Stomach (tissue), 9 donors: ENCODE results near the gene BCOR. TPM values are rescaled to one million over a fixed set of nuclear protein-coding genes. Genes with fewer than 3 reads are reported as not detected.

ENCODE experiments used
- DNase-seq, 2 donors: peaks; one replicate each; pipeline versions ENCODE4 v3.0.0 to v3.0.0-alpha.2; 2013 to 2019
- H3K27ac ChIP-seq, 5 donors: fragments of 200-600 bp in 4 of 5; sonication (generic) in 4 of 5; one replicate each; pipeline ENCODE4 v1.5.1; 2013 to 2019; ENCODE audit warnings: mild to moderate bottlenecking in 1 of 5, moderate library complexity in 1 of 5
- H3K27me3 ChIP-seq, 3 donors: fragments of 200-600 bp; sonication (generic); one replicate each; pipeline ENCODE4 v1.5.1; 2017 to 2019; ENCODE audit warnings: mixed run types in 1 of 3
- H3K36me3 ChIP-seq, 4 donors: fragments of 200-600 bp; sonication (generic); 1 replicate in 3 of 4; 2 replicates in 1 of 4; pipeline ENCODE4 v1.5.1; 2016 to 2019
- H3K4me1 ChIP-seq, 4 donors: fragments of 200-600 bp; sonication (generic); one replicate each; pipeline ENCODE4 v1.5.1; 2016 to 2019
- H3K4me3 ChIP-seq, 4 donors: fragments of 200-600 bp; sonication (generic) in 3 of 4; one replicate each; pipeline ENCODE4 v1.5.1; 2016 to 2019; ENCODE audit warnings: mild to moderate bottlenecking in 1 of 4
- H3K9me3 ChIP-seq, 4 donors: fragments of 200-600 bp; sonication (generic); one replicate each; pipeline ENCODE4 v1.5.1; 2016 to 2019
- CTCF ChIP-seq, 7 experiments: fragments of 450-650 bp in 4 of 7; fragments of 200-600 bp in 3 of 7; sonication (generic) in 3 of 7; IDR thresholded peaks; one replicate each; pipeline ENCODE4 v1.5.1; 2016 to 2019; ENCODE audit warnings: antibody characterized with exemption in 7 of 7, control low read depth in 2 of 7, mild to moderate bottlenecking in 1 of 7
- EP300 ChIP-seq: sonication (generic); formaldehyde crosslinking; IDR thresholded peaks from one replicate; pipeline ENCODE4 v1.6.1; 2017; ENCODE audit warnings: antibody characterized with exemption
- POLR2A ChIP-seq, 4 donors: fragments of 450-650 bp; IDR thresholded peaks; one replicate each; pipeline ENCODE4 v1.6.1; 2016; ENCODE audit warnings: antibody characterized with exemption in 4 of 4, control low read depth in 2 of 4, mild to moderate bottlenecking in 1 of 4, moderate library complexity in 1 of 4
- POLR2AphosphoS5 ChIP-seq, 3 donors: sonication (generic); formaldehyde crosslinking; IDR thresholded peaks; one replicate each; pipeline ENCODE4 v1.6.1; 2016; ENCODE audit warnings: antibody characterized with exemption in 3 of 3
- WGBS, 5 donors: extraction: QIAGEN DNeasy Blood & Tissue Kit in 3 of 5; methylation state at CpG; one replicate each; pipeline versions ENCODE4 v1.1.5 to v1.1.7; 2013 to 2018; 5-methylcytosine and 5-hydroxymethylcytosine counted together
- intact Hi-C: fragments of 100-400 bp; cut with DNase I; formaldehyde crosslinking; loops from one replicate; pipeline ENCODE4 v1.15.1; 2023; ENCODE audit warnings: low total_unique reads
- polyA plus RNA-seq, 3 donors: library from polyadenylated mRNA; stranded (reverse); fragments of 200-250 nt; gene quantifications; one replicate each; pipeline ENCODE4 v1.2.3, GENCODE V29; 2013
- total RNA-seq, 5 donors: library from RNA; depleted of rRNA; stranded (reverse); fragments of >200 nt; gene quantifications; one replicate each; pipeline versions ENCODE4 v1.1.0 to v1.2.3, GENCODE V29; 2014 to 2016
- donor health status: healthy with polysubstance abuse.
- donor health status: Bipolar disorder and iron deficiency.
- donor health status: healthy.

BCOR gene
- total and polyA plus RNA-seq, 8 donors = 4.4 to 45.5 (median 19.2) TPM

- TF ChIP-seq CTCF (IDR thresholded peaks at IDR 0.05) = no peak
- no peak for TF ChIP-seq POLR2AphosphoS5 (IDR thresholded peaks at IDR 0.05)
- no peak for TF ChIP-seq POLR2A (IDR thresholded peaks at IDR 0.05)
- TF ChIP-seq EP300 = no peak
- H3K4me3 ChIP-seq = no peak overlapping the region
- H3K4me1 ChIP-seq = peaks cover 31 to 76% (median 53%) of the 10 kb centered on the region in 4 donors
- peaks cover 0 to 19% (median 0%) of the 10 kb centered on the region in 3 donors for H3K27me3 ChIP-seq
- intact Hi-C loops = no loop called here
- WGBS, 5 donors = 37 to 58% (median 49%) methylated on average over 8 to 16 of the region's 16 CpGs
- peaks cover 0 to 5% (median 0%) of the 10 kb centered on the region in 4 donors for H3K9me3 ChIP-seq
- peaks cover 0 to 9% (median 2%) of the 10 kb centered on the region in 4 donors for H3K36me3 ChIP-seq
- DNase-seq = peak in 1 of 2 donors; percentile 31
- H3K27ac ChIP-seq = no peak overlapping the region
Measured at GRCh38 chrX:40080894-40081678, 16.7 kb downstream of the BCOR start.

GRCh38 chrX:40079572-40079971 is 18.2 kb downstream of the BCOR start:
- Histone ChIP-seq H3K27me3 (peaks cover 0 to 15% (median 0%) of the 10 kb centered on the region in 3 donors), H3K4me3 (no peak overlapping the region), H3K4me1 (peaks cover 24 to 61% (median 39%) of the 10 kb centered on the region in 4 donors), H3K27ac (no peak overlapping the region), H3K9me3 (peaks cover 0 to 5% (median 0%) of the 10 kb centered on the region in 4 donors), H3K36me3 (peaks cover 0 to 24% (median 16%) of the 10 kb centered on the region in 4 donors)
- TF ChIP-seq POLR2AphosphoS5 (IDR thresholded peaks at IDR 0.05) = no peak
- TF ChIP-seq EP300 = no peak
- TF ChIP-seq POLR2A (IDR thresholded peaks at IDR 0.05) = no peak
- 54 to 89% (median 86%) methylated on average over 8 to 9 of the region's 9 CpGs for WGBS, 5 donors
- intact Hi-C loops = no loop called here
- no peak for DNase-seq

- Histone ChIP-seq H3K36me3 (peaks cover 7 to 33% (median 25%) of the 10 kb centered on the region in 4 donors), H3K9me3 (peaks cover 0 to 5% (median 0%) of the 10 kb centered on the region in 4 donors), H3K4me1 (peaks cover 14 to 52% (median 30%) of the 10 kb centered on the region in 4 donors), H3K27me3 (peaks cover 0 to 7% (median 0%) of the 10 kb centered on the region in 3 donors), H3K27ac (no peak overlapping the region), H3K4me3 (no peak overlapping the region)
- WGBS, 5 donors = 51 to 80% (median 74%) methylated on average over 15 to 24 of the region's 24 CpGs
- TF ChIP-seq POLR2A (IDR thresholded peaks at IDR 0.05) = no peak
- no peak for TF ChIP-seq CTCF (IDR thresholded peaks at IDR 0.05)
- no peak for TF ChIP-seq POLR2AphosphoS5 (IDR thresholded peaks at IDR 0.05)
- no peak for TF ChIP-seq EP300
- DNase-seq = no peak
- intact Hi-C loops = no loop called here
Measured at GRCh38 chrX:40078489-40079227, 19.1 kb downstream of the BCOR start.

GRCh38 chrX:40077906-40078305 is 19.9 kb downstream of the BCOR start:
- intact Hi-C loops = no loop called here
- DNase-seq = no peak
- Histone ChIP-seq H3K4me3 (no peak overlapping the region), H3K27me3 (no peaks in the 10 kb centered on the region), H3K36me3 (peaks cover 7 to 41% (median 32%) of the 10 kb centered on the region in 4 donors), H3K4me1 (peaks cover 11 to 44% (median 24%) of the 10 kb centered on the region in 4 donors), H3K27ac (peak overlapping the region in 1 of 5 donors; percentile 51), H3K9me3 (peaks cover 0 to 5% (median 0%) of the 10 kb centered on the region in 4 donors)
- WGBS, 5 donors = 51 to 86% (median 71%) methylated on average over 7 of the region's 7 CpGs
- no peak for TF ChIP-seq POLR2A (IDR thresholded peaks at IDR 0.05)
- no peak for TF ChIP-seq EP300
- no peak for TF ChIP-seq POLR2AphosphoS5 (IDR thresholded peaks at IDR 0.05)
- TF ChIP-seq CTCF (IDR thresholded peaks at IDR 0.05) = no peak
